Prostate gland (tissue), 2 donors: ENCODE data around the gene MUC2.

Source experiments
- CTCF ChIP-seq, 4 experiments: fragments of 200-600 bp in 2 of 4; fragments of 450-650 bp in 2 of 4; sonication (generic) in 2 of 4; IDR thresholded peaks; 1 replicate in 3 of 4; 2 replicates in 1 of 4; pipeline ENCODE4 v1.5.1; 2016 to 2019; ENCODE audit warnings: antibody characterized with exemption in 4 of 4, mild to moderate bottlenecking in 2 of 4, moderate library complexity in 2 of 4
- POLR2A ChIP-seq: fragments of 450-650 bp; IDR thresholded peaks from one replicate; pipeline ENCODE4 v1.6.1; 2016; ENCODE audit warnings: antibody characterized with exemption, mild to moderate bottlenecking
- POLR2AphosphoS5 ChIP-seq: sonication (generic); formaldehyde crosslinking; IDR thresholded peaks from one replicate; pipeline ENCODE4 v1.6.1; 2017; ENCODE audit warnings: antibody characterized with exemption

- TF ChIP-seq CTCF (IDR thresholded peaks at IDR 0.05) (no peak), POLR2A (no peak), POLR2AphosphoS5 (no peak)
Measured at GRCh38 chr11:1026163-1026450, 48.6 kb upstream of the MUC2 start.
